HepG2 (cell line): Measurements from ENCODE around the gene FAH. TPM values are rescaled to one million over a fixed set of nuclear protein-coding genes. Genes with fewer than 3 reads are reported as not detected.

ENCODE experiments used
- ATRX ChIP-seq: sonication (generic); formaldehyde crosslinking; IDR thresholded peaks from 2 replicates; pipeline ENCODE4 v1.4.0; 2020; ENCODE audit warnings: missing genetic modification reagents, borderline replicate concordance
- MBNL3 ChIP-seq: fragments of 250-450 bp; sonication (Bioruptor Pico); conservative IDR thresholded peaks from 2 replicates; pipeline ENCODE4 v1.8.0; 2022; ENCODE audit warnings: mild to moderate bottlenecking, inconsistent platforms
- MLXIP ChIP-seq: sonication (generic); formaldehyde crosslinking; IDR thresholded peaks from 2 replicates; pipeline ENCODE4 v1.9.0; 2021; ENCODE audit warnings: missing genetic modification reagents, borderline replicate concordance
- NR2F6 ChIP-seq, 2 experiments: IDR thresholded peaks; 2 replicates each; pipeline ENCODE4 v1.6.1; 2016; ENCODE audit warnings: antibody characterized with exemption in 1 of 2, mild to moderate bottlenecking in 1 of 2
- SIX1 ChIP-seq: sonication (generic); formaldehyde crosslinking; IDR thresholded peaks from 2 replicates; pipeline ENCODE4 v1.4.0; 2020; ENCODE audit warnings: missing genetic modification reagents, borderline replicate concordance
- TCF12 ChIP-seq, 2 experiments: fragments of 450-650 bp in 1 of 2; sonication (generic) in 1 of 2; formaldehyde crosslinking in 1 of 2; IDR thresholded peaks; 2 replicates each; pipeline versions ENCODE4 v1.6.1 to v1.8.0; 2017 to 2022; ENCODE audit warnings: antibody characterized with exemption in 1 of 2, mild to moderate bottlenecking in 1 of 2, missing genetic modification reagents in 1 of 2, moderate library complexity in 1 of 2
- TMF1 ChIP-seq: sonication (generic); formaldehyde crosslinking; IDR thresholded peaks from 2 replicates; pipeline ENCODE4 v1.8.1; 2022; ENCODE audit warnings: low read depth, missing genetic modification reagents
- ZNF121 ChIP-seq: sonication (generic); formaldehyde crosslinking; IDR thresholded peaks from 2 replicates; pipeline ENCODE4 v1.5.0; 2020; ENCODE audit warnings: mild to moderate bottlenecking, missing genetic modification reagents
- ZNF276 ChIP-seq: sonication (generic); formaldehyde crosslinking; IDR thresholded peaks from 2 replicates; pipeline ENCODE4 v1.4.0; 2020; ENCODE audit warnings: mild to moderate bottlenecking, low read depth, missing genetic modification reagents
- ZNF607 ChIP-seq: sonication (generic); formaldehyde crosslinking; IDR thresholded peaks from 2 replicates; pipeline ENCODE4 v1.5.1; 2020; ENCODE audit warnings: missing genetic modification reagents, mild to moderate bottlenecking, borderline replicate concordance
- polyA plus RNA-seq, 8 experiments: library from polyadenylated mRNA; depleted of rRNA in 3 of 8; stranded (reverse) in 7 of 8; unstranded in 1 of 8; fragments of >200 nt; fragmentation: Illumina TruSeq in 4 of 8; extraction: Trizol in 4 of 8; gene quantifications; 2 replicates each; pipeline versions ENCODE4 v1.2.1 to v1.2.3, GENCODE V29; 2011 to 2016; ENCODE audit warnings: low read depth in 4 of 8, missing spikeins in 1 of 8, mixed read lengths in 1 of 8; ENCODE audit not compliant: insufficient read depth in 1 of 8
- total RNA-seq, 5 experiments: library from RNA; depleted of rRNA; stranded (reverse); fragments of >200 nt; fragmentation: Illumina TruSeq; extraction: Trizol; gene quantifications; 2 replicates each; pipeline ENCODE4 v1.2.3, GENCODE V29; 2016; ENCODE audit warnings: low read depth in 1 of 5
- TF ChIP-seq, protein P1 (sequence below): sonication (generic); formaldehyde crosslinking; IDR thresholded peaks from 2 replicates; pipeline ENCODE4 v1.4.0; 2020; ENCODE audit warnings: mild to moderate bottlenecking, missing genetic modification reagents, borderline replicate concordance
- TF ChIP-seq, protein P2 (sequence below): sonication (generic); formaldehyde crosslinking; IDR thresholded peaks from 2 replicates; pipeline ENCODE4 v1.8.1; 2023; ENCODE audit warnings: mild to moderate bottlenecking, missing genetic modification reagents

FAH gene
- total and polyA plus RNA-seq, 2 of the 13 experiments (the other 11 are each of a cell fraction or from before 2014, with no cell fraction given), result 36.6 to 75.0 TPM

- TF ChIP-seq MLXIP (CRISPR knock-in tag) (no peak), ZNF607 (CRISPR knock-in tag) (no peak), TCF12 (IDR thresholded peaks at IDR 0.05) (no peak), TCF12 (CRISPR knock-in tag; IDR thresholded peaks at IDR 0.05) (no peak), SIX1 (no peak), NR2F6 (IDR thresholded peaks at IDR 0.05) (no peak), NR2F6 (CRISPR knock-in tag; IDR thresholded peaks at IDR 0.05) (no peak), TMF1 (CRISPR knock-in tag) (no peak), MBNL3 (CRISPR knock-in tag) (no peak), ZNF121 (CRISPR knock-in tag) (no peak), ATRX (CRISPR knock-in tag) (no peak), ZNF276 (CRISPR knock-in tag) (no peak)
- TF ChIP-seq, protein P1, sequence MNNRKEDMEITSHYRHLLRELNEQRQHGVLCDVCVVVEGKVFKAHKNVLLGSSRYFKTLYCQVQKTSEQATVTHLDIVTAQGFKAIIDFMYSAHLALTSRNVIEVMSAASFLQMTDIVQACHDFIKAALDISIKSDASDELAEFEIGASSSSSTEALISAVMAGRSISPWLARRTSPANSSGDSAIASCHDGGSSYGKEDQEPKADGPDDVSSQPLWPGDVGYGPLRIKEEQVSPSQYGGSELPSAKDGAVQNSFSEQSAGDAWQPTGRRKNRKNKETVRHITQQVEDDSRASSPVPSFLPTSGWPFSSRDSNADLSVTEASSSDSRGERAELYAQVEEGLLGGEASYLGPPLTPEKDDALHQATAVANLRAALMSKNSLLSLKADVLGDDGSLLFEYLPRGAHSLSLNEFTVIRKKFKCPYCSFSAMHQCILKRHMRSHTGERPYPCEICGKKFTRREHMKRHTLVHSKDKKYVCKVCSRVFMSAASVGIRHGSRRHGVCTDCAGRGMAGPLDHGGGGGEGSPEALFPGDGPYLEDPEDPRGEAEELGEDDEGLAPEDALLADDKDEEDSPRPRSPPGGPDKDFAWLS (CRISPR knock-in tag), result no peak
- TF ChIP-seq, protein P2, sequence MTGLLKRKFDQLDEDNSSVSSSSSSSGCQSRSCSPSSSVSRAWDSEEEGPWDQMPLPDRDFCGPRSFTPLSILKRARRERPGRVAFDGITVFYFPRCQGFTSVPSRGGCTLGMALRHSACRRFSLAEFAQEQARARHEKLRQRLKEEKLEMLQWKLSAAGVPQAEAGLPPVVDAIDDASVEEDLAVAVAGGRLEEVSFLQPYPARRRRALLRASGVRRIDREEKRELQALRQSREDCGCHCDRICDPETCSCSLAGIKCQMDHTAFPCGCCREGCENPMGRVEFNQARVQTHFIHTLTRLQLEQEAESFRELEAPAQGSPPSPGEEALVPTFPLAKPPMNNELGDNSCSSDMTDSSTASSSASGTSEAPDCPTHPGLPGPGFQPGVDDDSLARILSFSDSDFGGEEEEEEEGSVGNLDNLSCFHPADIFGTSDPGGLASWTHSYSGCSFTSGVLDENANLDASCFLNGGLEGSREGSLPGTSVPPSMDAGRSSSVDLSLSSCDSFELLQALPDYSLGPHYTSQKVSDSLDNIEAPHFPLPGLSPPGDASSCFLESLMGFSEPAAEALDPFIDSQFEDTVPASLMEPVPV (CRISPR knock-in tag), result no peak
Observed at GRCh38 chr15:80169768-80170357, 17.1 kb downstream of the FAH start (continued).
